Pancreas (tissue), 10 donors: ENCODE results near the gene HERC3. TPM values are rescaled to one million over a fixed set of nuclear protein-coding genes. Genes with fewer than 3 reads are reported as not detected.

Experiments used
- ATAC-seq, 4 donors: fragments of 200-7000 bp; cut with Tn5 transposase; one replicate each; pipeline versions ENCODE4 v1.8.0 to v1.9.1; 2020; ENCODE audit warnings: mild to moderate bottlenecking in 4 of 4, moderate library complexity in 4 of 4
- DNase-seq, 6 donors: peaks; one replicate each; pipeline ENCODE4 v3.0.0-alpha.2; 2020
- FAIRE-seq: peaks from 2 replicates; lab custom pipeline; 2012; peaks lifted over from hg19 to GRCh38; lab: Jason Lieb, UNC
- H3K27ac ChIP-seq, 4 donors: fragments of 200-600 bp; sonication (generic); 1 replicate in 3 of 4; 2 replicates in 1 of 4; pipeline versions ENCODE4 v1.5.0 to v1.8.0; 2020
- H3K27me3 ChIP-seq, 4 donors: fragments of 200-600 bp; one replicate each; pipeline ENCODE4 v1.8.0; 2021
- H3K36me3 ChIP-seq, 3 donors: fragments of 200-600 bp; sonication (generic) in 1 of 3; one replicate each; pipeline versions ENCODE4 v1.5.0 to v1.8.0; 2020 to 2021
- H3K4me1 ChIP-seq, 3 donors: fragments of 200-600 bp; one replicate each; pipeline ENCODE4 v1.8.0; 2021
- H3K4me3 ChIP-seq, 4 donors: fragments of 200-600 bp; sonication (generic) in 2 of 4; one replicate each; pipeline versions ENCODE4 v1.5.0 to v1.8.0; 2020 to 2021
- H3K9me3 ChIP-seq, 4 donors: fragments of 200-600 bp; one replicate each; pipeline ENCODE4 v1.8.0; 2021
- WGBS, 2 donors: extraction: QIAGEN DNeasy Blood & Tissue Kit; methylation state at CpG; one replicate each; pipeline ENCODE4 v1.1.7; 2013; 5-methylcytosine and 5-hydroxymethylcytosine counted together
- intact Hi-C, 3 donors: fragments of 100-400 bp; cut with DNase I; formaldehyde crosslinking; loops; one replicate each; pipeline versions ENCODE4 v1.11.1 to v1.14.2; 2022
- polyA plus RNA-seq, 2 donors: library from polyadenylated mRNA; stranded (reverse); fragments of 200-250 nt; gene quantifications; one replicate each; pipeline ENCODE4 v1.2.3, GENCODE V29; 2013
- total RNA-seq, 6 donors: library from RNA; stranded (reverse); fragmentation: NEBNext Ultra II Directional in 4 of 6; extraction: Animal tissue kit (Norgen Biotek cat#: 25700) in 4 of 6; gene quantifications; one replicate each; pipeline versions ENCODE4 v1.2.1 to v1.2.4, GENCODE V29; 2021 to 2023
- TF ChIP-seq, protein P1 (sequence below), 4 donors: fragments of 200-600 bp; sonication (generic) in 3 of 4; IDR thresholded peaks; one replicate each; pipeline versions ENCODE4 v1.5.0 to v1.8.0; 2021; ENCODE audit warnings: antibody characterized with exemption in 4 of 4
- donor health status: healthy with polysubstance abuse.
- donor health status: DM: no; HTN: no; CAD: no; lungs with moderate emphysema.
- donor health status: DM: no; HTN: no; CAD: no.
- donor health status: control.
- donor health status: control.
- donor health status: Bipolar disorder and iron deficiency.
- donor health status: DM: yes; HTN: yes; CAD: no.
- donor health status: DM: no; HTN: no; CAD: no.
- donor health status: DM: no; HTN: no; CAD: no.
- donor health status: DM: yes; HTN: yes; CAD: no.

Gene HERC3
- total and polyA plus RNA-seq, 8 donors, result 2.7 to 18.0 (median 8.0) TPM

DNA sequence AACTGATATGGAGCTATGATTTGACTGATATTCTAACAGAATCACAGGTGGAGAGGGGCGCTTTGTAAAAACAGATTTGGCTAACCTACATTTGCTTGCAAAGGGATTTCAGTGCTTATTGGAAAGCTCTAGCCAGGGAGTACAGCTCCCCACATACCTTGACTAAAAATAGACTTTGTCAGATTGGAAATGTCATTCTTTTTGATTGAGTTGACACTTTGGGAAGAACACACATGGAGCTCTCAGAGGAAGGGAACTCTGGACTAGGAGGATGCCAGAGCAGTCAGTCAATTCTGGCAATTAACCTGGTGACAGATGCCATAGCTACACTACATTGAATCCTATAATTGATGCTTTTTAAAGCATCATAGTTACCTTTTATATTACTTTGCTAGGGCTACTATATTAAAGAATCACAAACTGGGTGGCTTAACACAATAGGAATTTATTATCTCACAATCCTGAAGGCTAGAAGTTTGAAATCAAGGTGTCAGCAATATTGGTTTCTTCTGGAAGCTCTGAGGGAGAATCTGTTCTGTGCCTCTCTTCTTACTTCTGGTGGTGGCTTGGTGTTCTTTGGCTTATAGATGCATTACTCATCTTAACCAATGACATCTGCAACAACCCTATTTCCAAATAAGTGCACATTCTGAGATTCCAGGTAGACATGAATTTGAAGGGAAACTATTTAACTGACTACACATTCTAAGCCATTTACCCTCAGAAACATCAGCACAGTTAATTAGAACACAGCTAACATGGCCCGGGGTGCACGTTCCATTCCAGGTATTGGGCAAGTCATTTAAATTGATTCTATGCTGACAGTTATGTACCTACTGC lies 8.4 kb upstream of the HERC3 start:
- no peak for ATAC-seq
- H3K27ac ChIP-seq, result no peak overlapping the region
- H3K9me3 ChIP-seq, result no peaks in the 10 kb centered on the region
- WGBS, 2 donors, result 87 to 89% methylated on average over 3 of the region's 3 CpGs
- TF ChIP-seq, protein P1, sequence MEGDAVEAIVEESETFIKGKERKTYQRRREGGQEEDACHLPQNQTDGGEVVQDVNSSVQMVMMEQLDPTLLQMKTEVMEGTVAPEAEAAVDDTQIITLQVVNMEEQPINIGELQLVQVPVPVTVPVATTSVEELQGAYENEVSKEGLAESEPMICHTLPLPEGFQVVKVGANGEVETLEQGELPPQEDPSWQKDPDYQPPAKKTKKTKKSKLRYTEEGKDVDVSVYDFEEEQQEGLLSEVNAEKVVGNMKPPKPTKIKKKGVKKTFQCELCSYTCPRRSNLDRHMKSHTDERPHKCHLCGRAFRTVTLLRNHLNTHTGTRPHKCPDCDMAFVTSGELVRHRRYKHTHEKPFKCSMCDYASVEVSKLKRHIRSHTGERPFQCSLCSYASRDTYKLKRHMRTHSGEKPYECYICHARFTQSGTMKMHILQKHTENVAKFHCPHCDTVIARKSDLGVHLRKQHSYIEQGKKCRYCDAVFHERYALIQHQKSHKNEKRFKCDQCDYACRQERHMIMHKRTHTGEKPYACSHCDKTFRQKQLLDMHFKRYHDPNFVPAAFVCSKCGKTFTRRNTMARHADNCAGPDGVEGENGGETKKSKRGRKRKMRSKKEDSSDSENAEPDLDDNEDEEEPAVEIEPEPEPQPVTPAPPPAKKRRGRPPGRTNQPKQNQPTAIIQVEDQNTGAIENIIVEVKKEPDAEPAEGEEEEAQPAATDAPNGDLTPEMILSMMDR (IDR thresholded peaks at IDR 0.05), result no peak
- H3K36me3 ChIP-seq, result no peaks in the 10 kb centered on the region
- DNase-seq, result no peak
- intact Hi-C loops, result no loop called here
- H3K4me1 ChIP-seq, result no peaks in the 10 kb centered on the region
- no peak overlapping the region for H3K4me3 ChIP-seq
- FAIRE-seq, result no peak
- no peaks in the 10 kb centered on the region for H3K27me3 ChIP-seq

DNA sequence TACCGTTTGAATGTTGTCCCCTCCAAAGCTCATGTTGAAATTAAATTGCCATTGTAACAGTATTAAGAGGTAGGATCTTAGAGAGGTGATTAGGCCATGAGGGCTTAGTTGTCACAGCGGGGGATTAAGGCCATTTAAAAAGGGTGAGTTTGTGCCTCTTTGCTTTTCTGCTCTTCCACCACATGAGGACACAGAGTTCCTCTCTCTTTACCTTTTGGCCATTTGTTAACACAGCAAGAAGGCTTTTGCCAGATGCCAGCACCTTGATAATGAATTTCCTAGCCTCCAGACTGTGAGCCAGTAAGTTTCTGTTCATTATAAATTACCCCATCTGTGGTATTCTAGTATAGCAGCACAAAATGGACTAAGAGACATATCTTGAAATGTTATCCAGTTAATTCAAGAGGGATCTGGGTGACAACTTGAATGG lies 7.8 kb upstream of the HERC3 start:
- TF ChIP-seq, protein P1 (IDR thresholded peaks at IDR 0.05), result no peak
- DNase-seq, result no peak
- intact Hi-C loops, result no loop called here
- no peak for ATAC-seq
- FAIRE-seq, result no peak
- Histone ChIP-seq H3K9me3 (no peaks in the 10 kb centered on the region), H3K27ac (no peak overlapping the region), H3K4me1 (no peaks in the 10 kb centered on the region), H3K4me3 (no peak overlapping the region), H3K27me3 (no peaks in the 10 kb centered on the region), H3K36me3 (no peaks in the 10 kb centered on the region)
- WGBS, 2 donors, result 80 to 81% methylated on average over 2 of the region's 2 CpGs

DNA sequence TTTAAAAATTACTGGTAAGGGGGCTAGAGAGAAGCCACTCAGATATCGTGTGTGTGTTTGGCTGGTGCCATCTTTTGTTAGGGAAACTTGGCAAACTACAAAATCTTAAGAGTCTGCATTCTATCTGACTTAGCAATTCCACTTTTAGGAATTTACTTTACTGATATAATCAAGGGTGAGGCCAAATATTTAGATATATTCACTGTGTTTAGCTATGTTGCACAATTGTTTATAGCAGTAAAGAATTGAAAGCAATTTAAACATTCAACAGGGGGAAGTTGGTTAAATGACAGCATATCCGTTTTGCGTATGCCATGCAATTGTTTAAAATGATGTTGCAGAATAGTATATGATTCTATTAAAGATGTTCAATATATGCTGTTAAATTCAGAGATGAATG lies 6.4 kb upstream of the HERC3 start:
- ATAC-seq (no peak), FAIRE-seq (no peak), DNase-seq (no peak)
- TF ChIP-seq, protein P1 (IDR thresholded peaks at IDR 0.05), result no peak
- WGBS, 2 donors, result 91 to 93% methylated on average over 3 of the region's 3 CpGs
- Histone ChIP-seq H3K36me3 (no peaks in the 10 kb centered on the region), H3K9me3 (no peaks in the 10 kb centered on the region), H3K4me1 (no peaks in the 10 kb centered on the region), H3K4me3 (no peak overlapping the region), H3K27ac (no peak overlapping the region), H3K27me3 (no peaks in the 10 kb centered on the region)
- intact Hi-C loops, result no loop called here

DNA sequence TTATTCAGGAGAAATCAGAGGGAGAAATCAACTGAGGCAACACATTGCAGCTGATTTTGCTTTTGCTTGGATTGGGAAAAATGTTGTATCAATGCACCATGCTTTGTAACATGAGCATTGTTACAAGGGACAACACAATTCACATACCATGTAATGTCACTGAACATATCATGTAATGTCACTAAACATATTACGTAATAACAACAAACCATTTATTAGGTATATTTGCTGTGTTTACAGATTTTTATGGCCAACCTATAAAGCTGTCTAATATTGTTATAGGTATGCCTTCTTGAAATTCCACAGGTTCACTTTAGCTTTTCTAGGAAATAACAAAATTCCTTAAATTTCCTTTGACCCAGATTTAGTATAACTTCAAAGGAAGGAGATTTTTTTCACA lies 5.0 kb upstream of the HERC3 start:
- H3K4me1 ChIP-seq, result peaks cover 0 to 3% (median 0%) of the 10 kb centered on the region in 3 donors
- no peaks in the 10 kb centered on the region for H3K27me3 ChIP-seq
- DNase-seq, result no peak
- no peak overlapping the region for H3K4me3 ChIP-seq
- ATAC-seq, result no peak
- 92 to 94% methylated on average over 1 of the region's 1 CpG for WGBS, 2 donors
- H3K36me3 ChIP-seq, result no peaks in the 10 kb centered on the region
- H3K27ac ChIP-seq, result no peak overlapping the region
- no peak for FAIRE-seq
- intact Hi-C loops, result no loop called here
- H3K9me3 ChIP-seq, result no peaks in the 10 kb centered on the region
- TF ChIP-seq, protein P1 (IDR thresholded peaks at IDR 0.05), result no peak
